NCI-H1048 (cell line): ENCODE data around the gene P2RX6.

ENCODE experiments used
- DNase-seq: peaks from one replicate; lab custom pipeline; 2025; lab: John Stamatoyannopoulos, UW

Gene P2RX6

DNA sequence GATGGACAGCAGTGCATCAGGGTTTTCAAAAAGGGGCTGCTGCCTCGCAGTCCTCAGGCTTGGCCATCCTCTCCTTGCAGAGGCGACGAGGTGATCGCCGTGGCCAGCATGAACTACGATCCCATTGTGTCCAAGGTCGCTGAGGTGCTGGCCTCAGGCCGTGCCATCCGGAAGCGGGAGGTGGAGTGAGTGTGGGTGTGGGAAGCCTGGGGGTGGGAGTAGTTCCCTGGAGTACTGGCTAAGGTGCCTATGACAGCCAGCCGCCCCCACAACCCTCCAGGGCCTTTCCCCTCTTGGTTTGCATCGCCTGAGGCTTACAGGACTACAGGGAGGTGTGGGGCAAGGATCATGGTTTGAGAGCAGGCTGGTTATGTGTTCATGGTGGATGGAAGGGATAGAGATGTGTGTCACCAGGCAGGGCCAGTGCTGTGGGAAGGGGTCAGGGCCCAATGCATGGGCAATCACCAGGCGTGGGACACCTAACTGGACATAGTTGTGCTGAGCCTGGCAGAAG, 35.0 kb upstream of the P2RX6 start:
- DNase-seq, result no peak

DNA sequence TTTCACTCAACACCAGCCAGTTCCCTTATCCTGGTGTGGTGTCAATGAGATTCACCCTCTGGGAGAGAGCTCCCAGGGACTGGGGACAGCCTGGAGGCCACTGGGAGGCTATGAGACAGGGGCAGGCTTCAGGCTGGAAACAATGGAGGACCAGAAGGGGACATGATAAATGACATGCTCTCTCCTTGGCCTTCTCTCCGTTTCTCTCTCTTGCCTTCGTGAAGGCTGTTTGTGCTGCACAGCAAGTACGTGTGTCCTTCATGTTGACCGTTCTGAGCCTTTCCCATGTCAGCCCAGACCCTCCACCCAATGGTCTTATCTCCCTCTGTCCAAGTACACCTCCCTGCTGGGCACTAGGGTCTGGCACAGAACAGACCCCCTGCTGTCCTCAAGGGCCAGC, 34.4 kb upstream of the P2RX6 start:
- no peak for DNase-seq

DNA sequence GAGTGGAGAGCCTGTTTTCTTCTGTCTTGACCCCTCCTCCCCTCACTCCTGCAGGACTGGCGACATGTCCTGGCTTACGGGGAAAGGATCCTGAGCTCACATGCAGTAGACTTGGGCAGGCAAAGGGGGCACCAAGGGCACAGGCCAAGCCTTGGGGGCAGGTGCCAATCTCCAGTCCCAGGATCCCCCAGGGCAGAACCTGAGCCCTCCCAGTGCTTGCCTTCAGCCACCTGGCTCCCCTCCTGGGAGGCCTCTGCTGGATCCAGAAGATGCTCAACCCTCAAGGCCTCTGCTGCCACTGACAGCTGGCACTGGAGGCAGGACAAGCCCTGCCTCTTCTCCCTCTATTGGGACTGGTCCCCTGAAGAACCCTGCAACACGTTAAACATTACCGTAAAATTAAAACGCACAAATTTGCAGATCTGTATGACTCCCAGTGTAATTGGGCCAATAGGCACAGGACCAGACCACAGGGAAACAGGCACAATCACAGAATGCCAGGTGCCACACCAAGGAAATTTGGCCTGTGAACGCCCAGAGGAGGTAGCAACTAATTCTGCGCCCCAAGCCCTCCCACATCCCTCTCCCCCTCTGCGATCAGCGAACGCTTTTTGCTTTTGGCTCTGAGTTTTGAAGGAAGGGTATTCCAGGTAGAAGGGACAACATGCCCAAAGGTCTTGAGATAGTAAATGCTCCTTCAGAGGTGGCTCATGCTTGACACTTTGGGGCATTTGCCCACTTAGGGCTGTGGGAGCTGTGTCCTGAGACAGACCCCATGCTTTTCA, 33.8 kb upstream of the P2RX6 start:
- DNase-seq, result no peak

DNA sequence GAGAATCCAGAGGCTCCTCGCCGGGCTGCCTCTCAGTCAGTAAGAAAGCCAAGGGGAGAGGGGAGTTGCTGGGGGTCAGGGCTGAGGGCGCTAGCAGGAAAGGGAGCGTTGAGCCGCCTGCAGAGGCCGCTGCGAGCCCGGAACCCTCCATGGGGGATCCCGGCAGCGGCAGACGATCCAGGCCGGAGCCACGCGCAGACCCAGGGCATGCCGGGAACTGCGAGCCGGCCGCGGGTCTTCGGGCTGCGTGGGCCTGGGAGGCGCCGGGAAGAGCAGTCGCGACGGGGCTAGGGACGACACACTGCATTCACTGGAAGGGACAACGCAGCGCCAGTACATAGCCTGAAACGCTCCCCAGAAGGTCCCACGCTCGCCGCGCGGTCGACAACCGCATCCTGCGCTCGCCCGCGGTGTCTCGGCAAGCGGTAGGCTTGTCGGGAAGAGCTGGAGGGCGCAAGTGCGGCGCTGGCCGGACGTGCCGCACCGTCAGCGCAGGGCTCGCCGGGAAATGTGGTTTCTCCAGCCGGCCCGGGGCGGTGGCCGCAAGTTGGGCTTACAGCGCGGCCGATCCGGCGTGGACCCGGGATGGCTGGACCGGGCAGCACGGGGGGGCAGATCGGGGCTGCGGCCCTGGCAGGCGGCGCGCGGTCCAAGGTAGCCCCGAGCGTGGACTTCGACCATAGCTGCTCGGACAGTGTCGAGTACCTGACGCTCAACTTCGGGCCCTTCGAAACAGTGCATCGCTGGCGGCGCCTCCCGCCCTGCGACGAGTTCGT, 33.0 kb upstream of the P2RX6 start, which contains the start of gene LZTR1:
Gene LZTR1 (plus strand): TSS at position 511 of the 776 bp plus-strand sequence. CDS start 75 bp downstream, at position 586.
- no peak for DNase-seq

DNA sequence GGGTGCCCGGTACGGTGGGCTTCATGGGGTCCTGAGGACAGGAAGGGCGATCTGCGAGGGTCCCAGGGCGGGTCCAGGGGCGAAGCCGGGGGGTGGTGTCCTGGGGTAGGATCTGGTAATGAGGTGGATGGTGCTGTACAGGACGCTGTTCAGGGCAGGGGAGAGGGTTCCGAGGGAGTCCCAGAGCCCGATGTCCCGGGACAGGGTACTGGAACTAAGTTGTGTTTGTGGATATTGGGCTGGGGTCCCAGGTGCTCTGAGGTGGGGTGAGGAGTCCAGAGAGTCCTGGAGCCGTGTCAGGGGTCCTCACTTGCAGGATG, 32.4 kb upstream of the P2RX6 start:
- no peak for DNase-seq

DNA sequence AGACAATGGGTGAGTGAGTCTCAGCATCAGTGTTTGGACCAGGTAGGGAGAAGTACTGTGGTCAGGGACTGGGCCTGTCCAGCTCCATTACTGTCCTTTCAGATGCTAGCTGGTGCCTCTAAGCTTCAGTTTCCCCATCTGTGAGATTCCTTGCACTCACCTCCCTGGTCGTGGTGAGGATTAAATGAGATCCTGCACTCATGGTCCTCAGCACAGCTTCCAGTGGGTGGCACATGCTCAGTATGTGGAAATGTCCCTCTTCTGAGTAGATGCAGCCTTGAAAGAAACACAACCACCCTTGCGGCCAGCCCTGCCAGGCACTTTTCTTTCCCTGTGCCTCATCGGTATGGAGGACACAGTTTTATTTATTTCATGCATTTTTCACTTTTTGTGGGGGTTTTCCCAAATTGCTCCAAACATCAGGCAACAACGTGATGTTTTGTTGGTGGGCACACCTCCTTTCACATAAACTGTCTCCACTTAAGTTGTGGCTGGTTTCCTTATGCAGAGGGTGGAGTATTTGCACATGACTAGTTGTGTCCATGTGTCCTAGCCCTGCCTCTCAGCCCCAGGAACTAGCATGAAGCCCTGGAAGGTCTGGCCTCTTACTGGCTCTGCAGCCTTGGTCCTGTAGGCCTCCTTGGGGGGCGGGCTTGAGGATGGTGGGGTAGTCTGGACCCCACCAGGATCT, 31.7 kb upstream of the P2RX6 start:
- DNase-seq, result no peak

DNA sequence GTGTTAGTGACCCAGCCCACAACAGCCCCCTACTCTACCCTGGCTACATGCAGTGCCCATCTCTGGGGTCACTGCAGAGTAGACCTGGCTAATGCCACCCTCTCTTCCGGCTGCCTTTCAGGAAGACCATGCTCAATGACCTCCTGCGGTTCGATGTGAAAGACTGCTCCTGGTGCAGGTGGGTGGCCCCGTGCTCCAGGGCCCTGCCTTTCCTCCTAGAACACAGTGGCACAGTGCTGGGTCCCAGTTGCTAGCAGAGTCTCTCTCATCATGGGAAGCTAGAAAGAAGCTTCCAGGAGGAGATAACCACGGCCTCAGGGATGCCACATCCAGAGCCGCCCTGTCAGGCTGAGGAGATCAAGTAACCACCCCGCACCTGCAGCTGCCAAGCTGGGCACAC, 29.2 kb upstream of the P2RX6 start:
- no peak for DNase-seq

DNA sequence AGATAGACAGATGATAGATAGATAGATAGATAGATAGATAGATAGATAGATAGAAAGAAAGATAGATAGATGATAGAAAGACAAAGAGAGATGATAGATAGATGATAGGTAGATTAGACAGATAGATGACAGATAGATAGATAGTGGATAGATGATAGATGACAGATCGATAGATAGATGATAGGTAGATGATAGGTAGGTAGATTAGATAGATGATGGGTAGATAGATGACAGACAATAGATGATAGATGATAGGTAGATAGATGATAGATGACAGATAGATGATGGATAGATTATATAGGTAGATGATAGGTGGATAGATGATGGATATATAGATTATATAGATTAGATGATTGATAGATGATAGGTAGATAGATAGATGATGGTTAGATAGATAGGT, 28.6 kb upstream of the P2RX6 start:
- DNase-seq, result no peak

DNA sequence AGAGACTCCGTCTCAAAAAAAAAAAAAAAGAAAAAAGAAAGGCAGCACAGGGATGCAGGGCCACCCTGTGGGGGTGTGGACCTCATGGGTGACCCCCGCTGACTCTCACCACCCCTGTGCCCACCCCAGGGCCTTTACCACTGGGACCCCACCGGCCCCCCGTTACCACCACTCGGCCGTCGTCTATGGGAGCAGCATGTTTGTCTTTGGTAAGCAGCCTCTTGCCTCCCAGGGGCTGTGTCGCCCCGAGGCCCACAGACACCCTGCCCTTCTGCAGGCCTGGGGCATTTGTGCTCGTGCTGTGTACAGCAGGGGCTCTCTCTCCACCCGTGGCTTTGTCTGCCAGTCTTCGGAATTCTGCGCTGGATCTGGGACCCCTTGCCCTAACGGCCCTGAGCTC, 27.6 kb upstream of the P2RX6 start:
- no peak for DNase-seq

DNA sequence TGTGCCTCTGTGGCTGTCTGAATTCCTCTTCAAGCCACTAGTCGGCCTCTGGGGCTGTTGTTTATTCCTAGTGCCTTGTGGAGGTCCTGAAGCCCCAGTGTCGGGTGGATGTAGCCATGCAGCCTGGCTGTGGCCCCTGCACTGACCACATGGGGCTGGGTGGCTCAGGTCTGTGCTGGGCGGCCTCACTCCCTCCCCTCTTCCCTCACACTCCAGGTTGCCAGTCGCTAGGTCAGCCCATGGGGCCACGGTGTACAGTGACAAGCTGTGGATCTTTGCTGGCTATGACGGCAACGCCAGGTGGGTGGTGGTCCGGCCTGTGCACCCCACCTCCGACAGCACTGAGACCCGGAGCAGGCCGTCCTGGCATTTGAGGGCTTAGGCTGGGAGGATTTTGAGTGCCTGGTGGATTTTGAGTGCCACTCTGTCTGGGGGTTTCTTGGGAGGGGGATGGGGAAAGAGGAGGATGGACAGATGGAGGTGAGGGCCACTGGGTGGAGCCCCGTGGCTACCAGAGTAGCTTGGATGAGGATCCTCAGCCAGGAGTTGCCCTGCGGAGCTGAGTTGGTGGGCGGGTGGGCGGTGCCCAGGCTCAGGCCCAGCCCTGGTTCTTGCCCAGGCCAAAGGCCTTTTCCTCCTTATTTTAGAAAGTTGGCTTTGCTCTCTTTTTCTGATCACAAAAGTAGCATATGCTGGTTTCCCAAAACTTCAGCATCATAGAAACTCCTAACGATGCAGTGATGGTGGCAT, 26.2 kb upstream of the P2RX6 start:
- DNase-seq, result no peak

DNA sequence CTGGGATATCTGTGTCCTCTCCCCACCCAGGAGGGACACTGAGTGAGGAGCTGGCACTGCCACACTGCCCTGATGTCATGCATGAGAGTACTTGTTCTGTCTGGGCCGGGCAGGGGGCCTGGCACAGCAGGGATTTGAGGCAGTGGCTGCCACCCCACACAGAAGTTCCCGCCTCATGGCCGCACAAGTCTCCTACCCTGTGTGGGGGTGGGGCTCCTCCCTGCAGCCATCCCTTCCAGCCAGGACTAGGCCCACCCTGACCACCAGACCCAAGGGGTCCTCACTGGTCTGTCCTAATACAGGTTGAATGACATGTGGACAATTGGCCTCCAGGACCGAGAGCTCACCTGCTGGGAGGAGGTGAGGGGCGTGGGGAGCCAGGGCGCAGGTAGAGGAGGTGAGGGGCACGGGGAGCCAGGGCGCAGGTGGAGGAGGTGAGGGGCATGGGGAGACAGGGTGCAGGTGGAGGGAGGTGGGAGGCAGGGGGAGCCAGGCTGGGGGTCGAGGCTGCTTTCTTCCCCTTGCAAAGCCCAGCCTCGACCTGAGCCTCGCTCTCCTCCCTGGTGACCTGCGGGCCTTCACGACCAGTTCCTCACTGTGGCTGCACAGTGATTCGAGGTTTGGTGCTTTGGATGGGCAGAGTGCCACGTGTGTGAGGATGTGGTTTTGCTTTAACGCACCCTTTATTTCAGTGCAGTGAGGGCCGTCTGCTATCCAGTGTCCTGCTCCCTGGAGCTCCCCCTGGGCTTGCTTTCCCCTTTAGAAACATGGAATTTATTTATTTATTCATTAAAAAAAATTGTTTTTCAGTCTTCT, 25.4 kb upstream of the P2RX6 start:
- DNase-seq, result no peak

DNA sequence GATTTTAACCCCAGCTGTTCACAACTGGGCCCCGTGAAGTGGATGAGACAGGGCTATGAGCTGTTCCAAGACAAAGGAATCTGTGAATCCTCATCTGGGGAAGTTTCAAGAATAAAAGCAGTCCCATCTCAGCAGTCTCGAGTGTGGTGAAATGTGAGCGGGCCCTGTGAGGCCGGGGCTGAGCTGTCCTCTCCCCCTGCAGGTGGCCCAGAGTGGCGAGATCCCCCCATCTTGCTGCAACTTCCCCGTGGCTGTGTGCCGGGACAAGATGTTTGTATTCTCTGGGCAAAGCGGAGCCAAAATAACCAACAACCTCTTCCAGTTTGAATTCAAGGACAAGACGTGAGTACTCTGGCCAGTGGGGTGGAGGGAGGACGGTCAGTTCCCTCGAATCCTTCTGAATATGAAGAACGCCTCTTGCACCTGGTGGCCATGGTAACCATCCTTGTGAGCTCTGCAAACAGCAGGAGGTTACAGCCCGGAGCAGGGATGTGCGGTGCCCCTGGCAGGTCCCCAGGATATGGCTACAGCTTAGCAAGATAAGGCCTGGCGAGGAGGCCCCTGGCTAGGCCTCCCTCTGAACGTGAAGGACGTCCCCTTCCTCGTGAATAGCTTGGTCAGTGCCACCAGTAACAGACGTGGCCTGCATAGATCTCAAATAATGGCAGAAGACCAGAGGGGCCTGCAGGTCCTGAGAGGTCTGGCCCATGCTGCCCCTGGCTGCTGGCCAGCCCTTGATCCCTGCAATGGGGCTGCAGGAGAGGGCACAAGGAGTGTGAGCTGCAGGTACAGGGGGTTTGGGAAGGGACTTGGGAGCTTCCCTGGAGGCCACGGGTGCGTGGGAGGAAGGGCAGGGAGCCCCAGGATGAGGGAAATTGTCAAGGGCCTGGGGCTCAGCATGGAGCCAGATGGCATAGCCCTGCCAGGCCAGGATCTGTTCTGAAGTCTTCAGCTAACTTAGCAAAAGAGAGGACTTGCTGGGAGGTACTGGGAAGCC, 24.5 kb upstream of the P2RX6 start:
- DNase-seq, result no peak

DNA sequence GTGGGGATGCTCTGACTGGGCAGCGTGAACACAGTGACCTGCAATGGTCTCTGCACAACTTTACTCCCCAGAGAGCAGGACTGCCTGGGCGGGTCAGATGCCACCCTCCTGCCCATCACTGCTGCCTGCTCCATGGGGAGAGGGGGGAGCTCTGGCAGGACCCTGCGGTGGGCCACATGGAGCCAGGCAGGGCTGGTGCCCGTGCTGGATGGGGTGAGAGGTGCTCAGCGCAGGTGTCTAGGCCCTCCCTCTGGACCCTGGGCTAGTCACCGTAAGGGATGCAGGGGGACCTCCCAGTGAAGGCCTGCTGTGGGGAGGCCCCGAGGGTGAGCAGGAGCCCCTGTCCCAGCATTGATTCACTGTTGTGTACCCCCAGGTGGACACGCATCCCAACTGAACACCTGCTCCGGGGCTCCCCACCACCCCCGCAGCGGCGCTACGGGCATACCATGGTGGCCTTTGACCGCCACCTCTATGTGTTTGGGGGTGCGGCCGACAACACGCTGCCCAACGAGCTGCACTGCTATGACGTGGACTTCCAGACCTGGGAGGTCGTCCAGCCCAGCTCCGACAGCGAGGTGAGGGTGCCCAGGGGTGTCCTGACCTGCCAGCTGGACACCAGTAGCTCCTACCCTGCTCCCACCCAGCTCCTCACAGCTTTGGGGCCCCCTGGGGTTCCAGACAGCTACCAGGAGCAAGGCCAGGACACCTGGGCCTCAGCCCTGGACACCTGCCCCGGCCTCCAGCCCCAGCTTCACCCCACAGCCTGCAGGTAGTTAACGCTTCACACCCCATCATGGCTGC, 23.5 kb upstream of the P2RX6 start:
- no peak for DNase-seq

DNA sequence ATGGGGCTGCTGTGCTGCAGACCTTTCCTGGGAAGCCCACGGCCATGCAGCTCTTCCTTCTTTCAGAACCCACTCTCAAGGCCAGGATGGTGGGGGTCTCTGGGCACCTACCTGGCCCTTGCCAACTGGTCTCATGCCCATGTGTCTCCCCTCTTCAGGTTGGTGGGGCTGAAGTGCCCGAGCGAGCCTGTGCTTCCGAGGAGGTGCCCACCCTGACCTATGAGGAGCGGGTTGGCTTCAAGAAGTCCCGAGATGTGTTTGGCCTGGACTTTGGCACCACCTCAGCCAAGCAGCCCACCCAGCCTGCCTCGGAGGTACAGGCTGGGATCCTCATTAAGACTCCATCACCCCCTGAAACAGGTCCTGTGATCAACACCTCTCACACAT, 22.9 kb upstream of the P2RX6 start:
- DNase-seq, result no peak

DNA sequence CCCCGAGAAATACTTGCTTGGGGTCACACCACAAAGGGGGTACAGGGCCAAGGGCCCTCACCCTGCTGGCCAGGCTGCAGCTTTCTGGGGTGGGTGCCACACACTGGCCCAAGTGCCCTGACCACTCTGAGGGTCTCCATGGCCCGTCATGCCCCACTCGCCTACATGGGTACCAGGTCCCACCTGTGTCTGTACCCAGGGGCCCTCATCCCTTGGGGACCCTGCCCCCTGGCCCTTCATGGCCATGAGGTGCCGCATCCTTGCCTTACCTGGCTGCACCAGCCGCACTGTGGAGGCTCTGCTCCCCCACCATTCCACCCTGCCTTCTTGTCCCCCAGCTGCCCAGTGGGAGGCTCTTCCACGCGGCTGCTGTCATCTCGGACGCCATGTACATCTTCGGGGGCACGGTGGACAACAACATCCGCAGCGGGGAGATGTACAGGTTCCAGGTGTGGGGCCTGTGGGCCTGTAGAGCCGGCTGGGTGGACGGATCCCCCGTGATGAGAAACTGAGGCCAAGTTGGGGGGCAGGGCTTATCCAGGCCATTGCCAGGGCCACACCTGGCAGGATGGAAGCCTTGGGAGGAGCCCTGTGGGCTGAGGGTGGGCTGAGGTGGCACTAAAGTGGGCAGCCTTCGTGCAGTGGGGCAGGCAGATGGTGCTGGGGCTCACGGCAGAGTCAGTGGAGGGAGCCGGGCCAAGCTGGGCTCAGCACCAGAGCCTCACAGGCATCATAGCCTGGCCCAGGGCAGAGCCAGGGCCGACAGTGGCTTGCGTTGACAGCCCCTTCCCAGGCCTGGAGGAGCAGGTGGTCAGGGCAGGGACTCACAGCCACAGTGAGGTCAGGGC, 22.3 kb upstream of the P2RX6 start:
- no peak for DNase-seq

DNA sequence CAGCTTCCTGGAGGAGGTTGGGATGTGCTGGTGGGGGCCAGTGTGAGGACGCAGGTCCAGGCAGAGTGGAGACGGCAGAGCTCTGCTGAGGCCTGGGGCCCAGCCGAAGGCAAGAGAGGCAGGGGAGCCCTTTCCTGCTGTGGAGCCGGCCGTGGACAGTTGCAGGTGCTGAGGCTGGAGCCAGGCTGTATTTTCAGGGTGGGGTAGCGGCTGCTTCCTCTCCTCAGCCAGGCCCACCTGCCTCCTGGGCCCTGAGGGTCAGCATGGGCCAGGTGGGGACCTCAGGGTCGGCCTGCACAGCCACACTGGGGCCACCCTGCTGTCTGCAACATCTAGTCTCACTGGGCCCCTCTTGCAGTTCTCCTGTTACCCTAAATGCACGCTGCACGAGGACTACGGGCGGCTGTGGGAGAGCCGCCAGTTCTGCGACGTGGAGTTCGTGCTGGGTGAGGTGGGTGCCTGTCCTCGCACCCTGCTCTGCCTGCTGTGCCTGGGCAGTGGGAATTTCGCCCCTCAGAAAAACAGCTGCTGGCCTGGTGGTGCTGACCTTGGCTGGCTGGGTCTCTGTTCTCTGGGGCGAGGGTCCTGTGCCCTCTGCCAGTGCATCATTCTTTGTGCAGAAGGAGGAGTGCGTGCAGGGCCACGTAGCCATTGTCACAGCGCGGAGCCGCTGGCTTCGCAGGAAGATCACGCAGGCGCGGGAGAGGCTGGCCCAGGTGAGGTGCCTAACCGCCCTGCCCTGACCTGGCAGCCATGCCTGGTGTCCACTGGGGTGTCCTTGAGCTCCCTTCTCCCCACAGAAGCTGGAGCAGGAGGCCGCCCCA, 21.4 kb upstream of the P2RX6 start:
- no peak for DNase-seq
